Vagina (tissue), 2 donors: Measurements from ENCODE around the gene OSTF1.

Source experiments
- CTCF ChIP-seq, 3 experiments: fragments of 450-650 bp in 2 of 3; fragments of 200-600 bp in 1 of 3; sonication (generic) in 1 of 3; IDR thresholded peaks; one replicate each; pipeline ENCODE4 v1.5.1; 2017 to 2019; ENCODE audit warnings: antibody characterized with exemption in 3 of 3, mild to moderate bottlenecking in 2 of 3, moderate library complexity in 2 of 3
- POLR2A ChIP-seq, 2 donors: fragments of 450-650 bp; IDR thresholded peaks; one replicate each; pipeline ENCODE4 v1.6.1; 2017; ENCODE audit warnings: antibody characterized with exemption in 2 of 2, mild to moderate bottlenecking in 2 of 2, moderate library complexity in 2 of 2

GRCh38 chr9:75176037-75176436 lies 87.7 kb downstream of the OSTF1 start:
- TF ChIP-seq CTCF (IDR thresholded peaks at IDR 0.05): no peak
- no peak for TF ChIP-seq POLR2A (IDR thresholded peaks at IDR 0.05)
